KMS-11 (cell line): ENCODE measurements around the gene PSMA1.

Experiments
- H2AFZ ChIP-seq: fragments of 200-600 bp; sonication (generic); 2 replicates; pipeline ENCODE4 v1.6.1; 2016; ENCODE audit warnings: antibody characterized with exemption, mixed run types, low read depth
- H3K27ac ChIP-seq: fragments of 200-600 bp; sonication (generic); 2 replicates; pipeline ENCODE4 v1.6.1; 2016; ENCODE audit warnings: mild to moderate bottlenecking, mixed run types
- H3K27me3 ChIP-seq: fragments of 200-600 bp; sonication (generic); 2 replicates; pipeline ENCODE4 v1.6.1; 2017; ENCODE audit warnings: mild to moderate bottlenecking, low read depth, mixed run types, moderate library complexity; ENCODE audit not compliant: insufficient read depth
- H3K36me3 ChIP-seq: fragments of 200-600 bp; sonication (generic); 2 replicates; pipeline ENCODE4 v1.6.1; 2017; ENCODE audit warnings: mild to moderate bottlenecking, mixed run types; ENCODE audit not compliant: insufficient read depth
- H3K4me1 ChIP-seq: fragments of 200-600 bp; sonication (generic); 2 replicates; pipeline ENCODE4 v1.6.1; 2016; ENCODE audit warnings: mild to moderate bottlenecking, low read depth, mixed run types; ENCODE audit not compliant: poor library complexity, severe bottlenecking
- H3K4me2 ChIP-seq: fragments of 200-600 bp; sonication (generic); 2 replicates; pipeline ENCODE4 v1.7.0; 2016; ENCODE audit warnings: mild to moderate bottlenecking, mixed run types
- H3K4me3 ChIP-seq: fragments of 200-600 bp; sonication (generic); IDR thresholded peaks from 2 replicates; pipeline ENCODE4 v1.6.1; 2017; ENCODE audit warnings: low read depth, low read length, mixed read lengths; ENCODE audit not compliant: insufficient read depth
- H3K79me2 ChIP-seq: fragments of 200-600 bp; sonication (generic); 2 replicates; pipeline ENCODE4 v1.6.1; 2016; ENCODE audit warnings: low read depth, mixed run types; ENCODE audit not compliant: insufficient read depth
- H3K9ac ChIP-seq: fragments of 200-600 bp; sonication (generic); 2 replicates; pipeline ENCODE4 v1.6.1; 2016; ENCODE audit warnings: mild to moderate bottlenecking, mixed run types
- H4K20me1 ChIP-seq: fragments of 200-600 bp; sonication (generic); 2 replicates; pipeline ENCODE4 v1.6.1; 2016; ENCODE audit warnings: mild to moderate bottlenecking, mixed run types; ENCODE audit not compliant: insufficient read depth
- CTCF ChIP-seq: fragments of 200-600 bp; sonication (generic); conservative IDR thresholded peaks from 2 replicates; pipeline ENCODE4 v1.6.1; 2017; ENCODE audit warnings: low read depth, mild to moderate bottlenecking, antibody characterized with exemption, low read length, moderate library complexity, mixed read lengths

The PSMA1 gene

GRCh38 chr11:14506532-14506931, 13.7 kb downstream of the PSMA1 start:
- H2AFZ ChIP-seq = no peak overlapping the region
- no peaks in the 10 kb centered on the region for H4K20me1 ChIP-seq

GRCh38 chr11:14503023-14503422, 17.2 kb downstream of the PSMA1 start:
- peaks cover 10% of the 10 kb centered on the region; the same call in 1 of the 2 replicates for H3K36me3 ChIP-seq
- peaks cover 12% of the 10 kb centered on the region for H3K79me2 ChIP-seq
- H3K4me3 ChIP-seq = no peak overlapping the region
- no peak overlapping the region for H3K9ac ChIP-seq
- TF ChIP-seq CTCF = no peak
- H2AFZ ChIP-seq = no peak overlapping the region
- H3K4me1 ChIP-seq = peaks cover 22% of the 10 kb centered on the region
- no peaks in the 10 kb centered on the region for H4K20me1 ChIP-seq
- no peaks in the 10 kb centered on the region for H3K27me3 ChIP-seq
- no peak overlapping the region for H3K27ac ChIP-seq
- H3K4me2 ChIP-seq = no peak overlapping the region

More at GRCh38 chr11:14506532-14506931, 13.7 kb downstream of the PSMA1 start:
- TF ChIP-seq CTCF = no peak
- no peak overlapping the region for H3K27ac ChIP-seq
- H3K27me3 ChIP-seq = no peaks in the 10 kb centered on the region
- H3K79me2 ChIP-seq = no peaks in the 10 kb centered on the region
- H3K4me3 ChIP-seq = no peak overlapping the region
- peaks cover 21% of the 10 kb centered on the region; the same call in 1 of the 2 replicates for H3K36me3 ChIP-seq
- no peak overlapping the region for H3K9ac ChIP-seq
- peaks cover 4% of the 10 kb centered on the region for H3K4me1 ChIP-seq
- no peak overlapping the region for H3K4me2 ChIP-seq

GRCh38 chr11:14502039-14502438, 18.1 kb downstream of the PSMA1 start:
- no peak overlapping the region for H3K27ac ChIP-seq
- no peak for TF ChIP-seq CTCF
- H3K79me2 ChIP-seq = peaks cover 17% of the 10 kb centered on the region
- H3K4me1 ChIP-seq = peaks cover 23% of the 10 kb centered on the region
- H3K36me3 ChIP-seq = peaks cover 10% of the 10 kb centered on the region; the same call in 1 of the 2 replicates
- no peak overlapping the region for H3K9ac ChIP-seq
- H3K4me2 ChIP-seq = no peak overlapping the region
- no peaks in the 10 kb centered on the region for H4K20me1 ChIP-seq
- H3K4me3 ChIP-seq = no peak overlapping the region
- H3K27me3 ChIP-seq = no peaks in the 10 kb centered on the region
- no peak overlapping the region for H2AFZ ChIP-seq

GRCh38 chr11:14500181-14500651, 20.0 kb downstream of the PSMA1 start:
- Histone ChIP-seq H3K4me3 (no peak overlapping the region), H3K4me1 (peaks cover 35% of the 10 kb centered on the region), H4K20me1 (no peaks in the 10 kb centered on the region), H2AFZ (peak overlapping the region; percentile 50; the same call in 1 of the 2 replicates), H3K9ac (peak overlapping the region; percentile 32; the same call in 1 of the 2 replicates), H3K36me3 (peaks cover 4% of the 10 kb centered on the region; the same call in 1 of the 2 replicates), H3K4me2 (peak overlapping the region; percentile 92), H3K27ac (peak overlapping the region; percentile 53), H3K79me2 (peaks cover 24% of the 10 kb centered on the region), H3K27me3 (no peaks in the 10 kb centered on the region)
- TF ChIP-seq CTCF = no peak
